GM12878 (cell line): ENCODE results near the gene C11orf42. TPM values are rescaled to one million over a fixed set of nuclear protein-coding genes. Genes with fewer than 3 reads are reported as not detected.
A peak's percentile ranks its signal among the peaks of the same experiment; 100 is the strongest.

ENCODE experiments used
- ATAC-seq: fragments of 200-7000 bp; cut with Tn5 transposase; 3 replicates; pipeline ENCODE4 v1.9.1; 2020; ENCODE audit warnings: mild to moderate bottlenecking, moderate library complexity
- BruUV-seq: library from RNA; stranded (reverse); fragments of 400-500 nt; replicated peaks from 2 replicates; lab custom pipeline; 2021; lab: Mats Ljungman, UMichigan
- CTCF ChIA-PET: fragments of 300-600 bp; sonication (Branson Sonifier 250); formaldehyde crosslinking; extraction: SDS; loops from one replicate; lab custom pipeline; 2021; ENCODE audit warnings: inconsistent platforms; lab: Yijun Ruan, JAX
- POLR2A ChIA-PET: fragments of 350-600 bp; formaldehyde crosslinking; extraction: SDS; loops from one replicate; lab custom pipeline; 2021; ENCODE audit warnings: inconsistent platforms; lab: Charles Lee
- RAD21 ChIA-PET: fragments of 300-600 bp; sonication (Branson Sonifier 250); formaldehyde crosslinking; loops from one replicate; lab custom pipeline; 2023; ENCODE audit warnings: antibody characterized with exemption; ENCODE audit not compliant: unreplicated experiment; lab: Charles Lee
- SMC1A ChIA-PET: fragments of 300-600 bp; sonication (Branson Sonifier 250); formaldehyde crosslinking; loops from one replicate; lab custom pipeline; 2023; ENCODE audit not compliant: unreplicated experiment, uncharacterized antibody; lab: Charles Lee
- DNase-seq: peaks from one replicate; pipeline ENCODE4 v3.0.0-alpha.2; 2011; ENCODE audit warnings: low read depth, low spot score
- FAIRE-seq: peaks from 3 replicates; lab custom pipeline; 2011; peaks lifted over from hg19 to GRCh38; lab: Jason Lieb, UNC
- H2AFZ ChIP-seq: 2 replicates; pipeline ENCODE4 v1.6.0; 2011; ENCODE audit warnings: low read depth, low read length, control low read depth; ENCODE audit not compliant: control insufficient read depth
- H3K27ac ChIP-seq: 2 replicates; pipeline ENCODE4 v1.5.1; 2011; ENCODE audit warnings: control low read depth; ENCODE audit not compliant: control insufficient read depth, insufficient read depth
- H3K27me3 ChIP-seq, 2 experiments: replicated peaks in 1 of 2; 2 replicates each; pipeline versions ENCODE4 v1.6.0 to v1.6.1; 2011; ENCODE audit warnings: low read length in 1 of 2; ENCODE audit not compliant: control insufficient read depth in 2 of 2, insufficient read depth in 2 of 2
- H3K36me3 ChIP-seq, 2 experiments: 2 replicates each; pipeline ENCODE4 v1.5.1; 2011; ENCODE audit warnings: low read length in 1 of 2; ENCODE audit not compliant: control insufficient read depth in 2 of 2, insufficient read depth in 2 of 2
- H3K4me1 ChIP-seq: 2 replicates; pipeline ENCODE4 v1.6.1; 2011; ENCODE audit warnings: mild to moderate bottlenecking, low read length, moderate library complexity, mixed read lengths; ENCODE audit not compliant: control insufficient read depth, insufficient read depth
- H3K4me2 ChIP-seq: 2 replicates; pipeline ENCODE4 v1.6.0; 2011; ENCODE audit warnings: control low read depth; ENCODE audit not compliant: control insufficient read depth, insufficient read depth
- H3K4me3 ChIP-seq: fragments of 200-600 bp; sonication (generic); 2 replicates; pipeline ENCODE4 v1.5.1; 2016
- H3K79me2 ChIP-seq: 2 replicates; pipeline ENCODE4 v1.6.0; 2011; ENCODE audit warnings: low read length; ENCODE audit not compliant: control insufficient read depth, insufficient read depth
- H3K9ac ChIP-seq: 2 replicates; pipeline ENCODE4 v1.8.0; 2011; ENCODE audit warnings: low read length, control low read depth, mixed read lengths; ENCODE audit not compliant: control insufficient read depth, insufficient read depth
- H3K9me3 ChIP-seq: replicated peaks from 3 replicates; pipeline ENCODE4 v1.5.1; 2011; ENCODE audit warnings: mild to moderate bottlenecking, low read length; ENCODE audit not compliant: control insufficient read depth, insufficient read depth
- H4K20me1 ChIP-seq: 2 replicates; pipeline ENCODE4 v1.6.0; 2011; ENCODE audit not compliant: control insufficient read depth, insufficient read depth
- CHD2 ChIP-seq: IDR thresholded peaks from 2 replicates; pipeline ENCODE4 v1.6.1; 2011; ENCODE audit warnings: low read depth, low read length, improper control_type of control experiment, borderline replicate concordance
- DPF2 ChIP-seq: fragments of 450-650 bp; IDR thresholded peaks from 2 replicates; pipeline ENCODE4 v1.6.1; 2017; ENCODE audit warnings: mild to moderate bottlenecking
- E4F1 ChIP-seq: fragments of 450-650 bp; IDR thresholded peaks from 2 replicates; pipeline ENCODE4 v1.6.1; 2018; ENCODE audit warnings: borderline replicate concordance, mild to moderate bottlenecking; ENCODE audit not compliant: partially characterized antibody
- EED ChIP-seq: sonication (generic); IDR thresholded peaks from 2 replicates; pipeline ENCODE4 v1.6.1; 2016; ENCODE audit warnings: antibody characterized with exemption, low read depth
- HDAC6 ChIP-seq: fragments of 200-600 bp; sonication (generic); IDR thresholded peaks from one replicate; pipeline ENCODE4 v1.8.0; 2017; ENCODE audit warnings: antibody characterized with exemption; ENCODE audit not compliant: unreplicated experiment
- IKZF1 ChIP-seq: fragments of 450-650 bp; conservative IDR thresholded peaks from 2 replicates; pipeline ENCODE4 v1.6.1; 2017; ENCODE audit warnings: antibody characterized with exemption, mild to moderate bottlenecking
- IKZF2 ChIP-seq, 2 experiments: fragments of 450-650 bp; IDR thresholded peaks; 2 replicates each; pipeline ENCODE4 v1.6.1; 2017; ENCODE audit warnings: mild to moderate bottlenecking in 2 of 2, moderate library complexity in 2 of 2
- IRF5 ChIP-seq: fragments of 450-650 bp; IDR thresholded peaks from 2 replicates; pipeline ENCODE4 v1.6.1; 2017; ENCODE audit warnings: borderline replicate concordance
- MEF2B ChIP-seq: fragments of 450-650 bp; IDR thresholded peaks from 2 replicates; pipeline ENCODE4 v1.6.1; 2018; ENCODE audit warnings: mild to moderate bottlenecking, moderate library complexity; ENCODE audit not compliant: partially characterized antibody, poor library complexity, severe bottlenecking
- MXI1 ChIP-seq: fragments of 150-350 bp; IDR thresholded peaks from 2 replicates; pipeline ENCODE4 v1.6.1; 2011; ENCODE audit warnings: low read depth, mild to moderate bottlenecking, inconsistent platforms, low read length, improper control_type of control experiment
- PML ChIP-seq: IDR thresholded peaks from 2 replicates; pipeline ENCODE4 v1.6.1; 2012; ENCODE audit warnings: low read length, inconsistent platforms
- POLR2A ChIP-seq: IDR thresholded peaks from 2 replicates; pipeline ENCODE4 v1.6.1; 2011; ENCODE audit warnings: low read depth, mild to moderate bottlenecking, low read length
- POLR2AphosphoS2 ChIP-seq: IDR thresholded peaks from 2 replicates; pipeline ENCODE4 v1.6.1; 2011; ENCODE audit warnings: low read depth, mild to moderate bottlenecking, low read length, improper control_type of control experiment, moderate library complexity
- RAD51 ChIP-seq: fragments of 450-650 bp; IDR thresholded peaks from 2 replicates; pipeline ENCODE4 v1.6.1; 2016; ENCODE audit warnings: moderate library complexity, mild to moderate bottlenecking, inconsistent platforms
- RELB ChIP-seq: fragments of 450-650 bp; IDR thresholded peaks from 2 replicates; pipeline ENCODE4 v1.6.1; 2017; ENCODE audit warnings: low read depth, mild to moderate bottlenecking, moderate library complexity
- RUNX3 ChIP-seq: IDR thresholded peaks from 2 replicates; pipeline ENCODE4 v1.6.1; 2012; ENCODE audit warnings: low read length, inconsistent platforms
- SRF ChIP-seq, 2 experiments: IDR thresholded peaks; 2 replicates each; pipeline ENCODE4 v1.6.1; 2011; ENCODE audit warnings: low read depth in 2 of 2, low read length in 2 of 2, mild to moderate bottlenecking in 1 of 2, moderate library complexity in 1 of 2
- WRNIP1 ChIP-seq: IDR thresholded peaks from 2 replicates; pipeline ENCODE4 v1.6.1; 2011; ENCODE audit warnings: low read depth, low read length, improper control_type of control experiment, borderline replicate concordance
- ZNF622 ChIP-seq: fragments of 450-650 bp; IDR thresholded peaks from 2 replicates; pipeline ENCODE4 v1.6.1; 2017; ENCODE audit warnings: mild to moderate bottlenecking, inconsistent platforms
- WGBS: methylation state at CpG from one replicate; pipeline ENCODE4 v1.1.6; 2016; ENCODE audit warnings: low lambda C conversion rate; ENCODE audit not compliant: insufficient replicate concordance, insufficient coverage; ENCODE audit errors: missing lambda C conversion rate; 5-methylcytosine and 5-hydroxymethylcytosine counted together
- in situ Hi-C: fragments of 300-500 bp; cut with MboI; formaldehyde crosslinking; loops from 9 replicates; pipeline ENCODE4 v1.14.3; 2018; ENCODE audit warnings: mixed read lengths
- intact Hi-C: fragments of 100-400 bp; cut with micrococcal nuclease; formaldehyde crosslinking; loops from one replicate; pipeline ENCODE4 v1.14.2; 2022; ENCODE audit not compliant: unreplicated experiment
- polyA plus RNA-seq, 11 experiments: library from polyadenylated mRNA; depleted of rRNA in 4 of 11; unstranded in 6 of 11; stranded (reverse) in 5 of 11; fragments of >200 nt; fragmentation: Nextera tagmentation in 4 of 11; fragmentation: Illumina TruSeq in 1 of 11; extraction: Ambion mirVana in 4 of 11; extraction: Trizol in 1 of 11; gene quantifications; 1 replicate in 1 of 11; 2 replicates in 10 of 11; pipeline versions ENCODE4 v1.2.1 to v1.2.3, GENCODE V29; 2011 to 2016; ENCODE audit warnings: inconsistent platforms in 2 of 11, missing spikeins in 2 of 11, low read depth in 1 of 11
- total RNA-seq, 4 experiments: library from RNA; depleted of rRNA in 3 of 4; stranded (reverse); fragments of >200 nt in 3 of 4; fragmentation: Illumina TruSeq in 1 of 4; extraction: Trizol in 1 of 4; gene quantifications; 2 replicates each; pipeline versions ENCODE4 v1.2.1 to v1.2.3, GENCODE V29; 2013 to 2021

Gene C11orf42
- total and polyA plus RNA-seq, 10 of the 15 experiments (the other 5 are each of a cell fraction or from before 2014, with no cell fraction given), result 0.19 TPM; not detected in 9

- POLR2A ChIA-PET, result no interaction called here
- intact Hi-C loops, result no loop called here
- H3K79me2 ChIP-seq, result no peaks in the 10 kb centered on the region
- SMC1A ChIA-PET, result interaction anchor here (0.8 to 2.7 kb wide), 4 partner anchors 12 to 159 kb away, joined by 3 to 12 read pairs (median 4); partner anchors contain the start of gene FHIP1B
- no peak overlapping the region for H2AFZ ChIP-seq
- ATAC-seq, result peak; percentile 86
- 0 out of 2 replicates have a peak overlapping the region, but pooled peaks have one; percentile 0 for H3K27ac ChIP-seq
- H3K9me3 ChIP-seq, result no peaks in the 10 kb centered on the region
- WGBS, result 2% methylated on average over 3 of the region's 3 CpGs
- H3K9ac ChIP-seq, result no peak overlapping the region
- CTCF ChIA-PET, result interaction anchor here (1.0 to 1.7 kb wide), 3 partner anchors 48 to 96 kb away, joined by 3 to 7 read pairs (median 3); no protein-coding TSS in a partner anchor
- no peak overlapping the region for H3K4me2 ChIP-seq
- RAD21 ChIA-PET, result no interaction called here
- BruUV-seq, result no TSS peak
- in situ Hi-C loops, result no loop called here
- DNase-seq, result peak; percentile 58
- FAIRE-seq, result peak; percentile 56
- peaks cover 9% of the 10 kb centered on the region for H3K4me1 ChIP-seq
- no peaks in the 10 kb centered on the region for H3K27me3 ChIP-seq
- H3K36me3 ChIP-seq, result no peaks in the 10 kb centered on the region; a peak in 1 of 4 replicates
- H4K20me1 ChIP-seq, result no peaks in the 10 kb centered on the region
- no peak overlapping the region for H3K4me3 ChIP-seq
- TF ChIP-seq RUNX3 (peak; percentile 57), PML (no peak), MEF2B (peak; percentile 17), RAD51 (peak; percentile 33; the same call in 1 of the 2 replicates), ZNF622 (no peak), DPF2 (0 out of 2 replicates have a peak, but pooled peaks have one; percentile 19), RELB (peak; percentile 84), POLR2AphosphoS2 (no peak), MXI1 (no peak), HDAC6 (no peak), CHD2 (no peak), SRF (IDR thresholded peaks at IDR 0.05; ENCODE audit: low read depth in 2 of 2, low read length in 2 of 2) (no peak), IRF5 (no peak), POLR2A (no peak), EED (0 out of 2 replicates have a peak, but pooled peaks have one; percentile 21), IKZF2 (IDR thresholded peaks at IDR 0.05) (peak; percentile 68 to 70; a peak in 3 of 4 replicates), IKZF1 (peak; percentile 65), E4F1 (no peak), WRNIP1 (no peak)
Measured at GRCh38 chr11:6203327-6203726, 2.0 kb upstream of the C11orf42 start.
